HG03095 (cell line): ENCODE measurements around the gene FAM72C.
"Not testable (repeated sequence)": the region's sequence is repeated elsewhere in the genome, so short reads cannot be mapped to it uniquely, and the experiment has no call there.

Source experiments
- ATAC-seq: cut with Tn5 transposase; IDR thresholded peaks from one replicate; pipeline ENCODE4 v1.9.1; 2021; ENCODE audit warnings: moderate library complexity; ENCODE audit not compliant: unreplicated experiment

FAM72C gene

GRCh38 chr1:143918552-143918951 lies 53.2 kb downstream of the FAM72C start:
- ATAC-seq = not testable (repeated sequence)

DNA sequence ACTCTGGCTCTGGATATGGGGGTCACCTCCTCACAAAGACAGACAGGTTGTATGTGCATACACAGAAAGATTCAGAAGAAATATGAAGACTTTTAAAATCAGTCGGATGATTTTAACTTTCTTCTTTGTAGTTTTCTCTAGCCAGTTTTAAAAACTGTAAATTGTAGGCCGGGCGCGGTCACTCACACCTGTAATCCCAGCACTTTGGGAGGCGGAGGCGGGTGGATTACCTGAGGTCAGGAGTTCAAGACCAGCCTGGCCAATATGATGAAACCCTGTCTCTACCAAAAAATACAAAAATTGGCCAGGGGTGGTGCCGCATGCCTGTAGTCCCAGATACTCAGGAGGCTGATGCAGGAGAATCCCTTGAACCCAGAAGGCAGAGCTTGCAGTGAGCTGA lies 58.1 kb downstream of the FAM72C start:
- ATAC-seq = not testable (repeated sequence)
